Esophagus muscularis mucosa (tissue), 4 donors: Measurements from ENCODE around the gene SPPL2C.

Source experiments
- CTCF ChIP-seq, 3 experiments: fragments of 200-600 bp in 2 of 3; fragments of 450-650 bp in 1 of 3; sonication (generic) in 2 of 3; IDR thresholded peaks; one replicate each; pipeline ENCODE4 v1.5.1; 2017 to 2019; ENCODE audit warnings: antibody characterized with exemption in 3 of 3, mild to moderate bottlenecking in 2 of 3, moderate library complexity in 1 of 3
- EP300 ChIP-seq: sonication (generic); formaldehyde crosslinking; IDR thresholded peaks from one replicate; pipeline ENCODE4 v1.6.1; 2017; ENCODE audit warnings: antibody characterized with exemption
- POLR2A ChIP-seq: fragments of 450-650 bp; IDR thresholded peaks from one replicate; pipeline ENCODE4 v1.6.1; 2017; ENCODE audit warnings: antibody characterized with exemption, moderate library complexity, mild to moderate bottlenecking, low read depth
- POLR2AphosphoS5 ChIP-seq, 2 donors: sonication (generic); formaldehyde crosslinking; IDR thresholded peaks; one replicate each; pipeline ENCODE4 v1.6.1; 2017; ENCODE audit warnings: antibody characterized with exemption in 2 of 2

GRCh38 chr17:45876539-45876938, 31.9 kb downstream of the SPPL2C start:
- TF ChIP-seq POLR2A (no peak), CTCF (IDR thresholded peaks at IDR 0.05) (no peak), EP300 (no peak), POLR2AphosphoS5 (IDR thresholded peaks at IDR 0.05) (no peak)
